Measurements from ENCODE around the gene MID1IP1.

MID1IP1 gene

GRCh38 chrX:38847206-38847902 lies 46.1 kb downstream of the MID1IP1 start:
- no peak overlapping the region for H3K4me3 ChIP-seq (ENCODE audit: control insufficient read depth, low read depth, low read length)
- no peak for DNase-seq (ENCODE audit: low read depth)
- no peak for TF ChIP-seq CTCF (conservative IDR thresholded peaks at IDR 0.05; ENCODE audit: control insufficient read depth, insufficient read depth, low read depth, low read length)

GRCh38 chrX:38847903-38848230 lies 46.6 kb downstream of the MID1IP1 start:
- no peak for DNase-seq (ENCODE audit: low read depth)
- TF ChIP-seq CTCF (conservative IDR thresholded peaks at IDR 0.05; ENCODE audit: control insufficient read depth, insufficient read depth, low read depth, low read length): no peak
- H3K4me3 ChIP-seq (ENCODE audit: control insufficient read depth, low read depth, low read length): no peak overlapping the region

- no peak overlapping the region for H3K4me3 ChIP-seq (ENCODE audit: control insufficient read depth, low read depth, low read length)
- no peak for DNase-seq (ENCODE audit: low read depth)
- TF ChIP-seq CTCF (conservative IDR thresholded peaks at IDR 0.05; ENCODE audit: control insufficient read depth, insufficient read depth, low read depth, low read length): no peak
These were observed 47.6 kb downstream of the MID1IP1 start for GRCh38 chrX:38848671-38849455.

- DNase-seq (ENCODE audit: low read depth): no peak
- H3K4me3 ChIP-seq (ENCODE audit: control insufficient read depth, low read depth, low read length): no peak overlapping the region
- no peak for TF ChIP-seq CTCF (conservative IDR thresholded peaks at IDR 0.05; ENCODE audit: control insufficient read depth, insufficient read depth, low read depth, low read length)
These were observed 49.7 kb downstream of the MID1IP1 start for GRCh38 chrX:38850807-38851544.

GRCh38 chrX:38854305-38854704 lies 53.0 kb downstream of the MID1IP1 start:
- no peak for DNase-seq (ENCODE audit: low read depth)
- TF ChIP-seq CTCF (conservative IDR thresholded peaks at IDR 0.05; ENCODE audit: control insufficient read depth, insufficient read depth, low read depth, low read length): no peak
- no peak overlapping the region for H3K4me3 ChIP-seq (ENCODE audit: control insufficient read depth, low read depth, low read length)
